ENCODE measurements around the gene CTBP1.
"Not testable (repeated sequence)": the region's sequence is repeated elsewhere in the genome, so short reads cannot be mapped to it uniquely, and the experiment has no call there.

CTBP1 gene

GRCh38 chr4:1292703-1293011, 43.7 kb upstream of the CTBP1 start:
- Histone ChIP-seq H3K4me1 (ENCODE audit: control insufficient read depth, insufficient read depth, low read length) (peaks cover 41% of the 10 kb centered on the region), H3K36me3 (ENCODE audit: control insufficient read depth, insufficient read depth, low read length, severe bottlenecking) (peaks cover 12% of the 10 kb centered on the region)
- DNase-seq (ENCODE audit: low read depth); H3K9ac ChIP-seq (ENCODE audit: low read length); H3K27me3 ChIP-seq (replicated peaks; ENCODE audit: control insufficient read depth, insufficient read depth, low read length); H3K4me3 ChIP-seq (ENCODE audit: low read length); H3K9me3 ChIP-seq (ENCODE audit: control insufficient read depth, low read length): not testable (repeated sequence)

GRCh38 chr4:1291996-1292702, 43.2 kb upstream of the CTBP1 start:
- Histone ChIP-seq H3K4me1 (ENCODE audit: control insufficient read depth, insufficient read depth, low read length) (peaks cover 41% of the 10 kb centered on the region), H3K27me3 (replicated peaks; ENCODE audit: control insufficient read depth, insufficient read depth, low read length) (no peaks in the 10 kb centered on the region), H3K4me3 (ENCODE audit: low read length) (no peak overlapping the region), H3K9ac (ENCODE audit: low read length) (peak overlapping the region; percentile 31), H3K9me3 (ENCODE audit: control insufficient read depth, low read length) (no peaks in the 10 kb centered on the region), H3K36me3 (ENCODE audit: control insufficient read depth, insufficient read depth, low read length, severe bottlenecking) (peaks cover 7% of the 10 kb centered on the region)
- DNase-seq (ENCODE audit: low read depth) = no peak

GRCh38 chr4:1291091-1291490, 42.2 kb upstream of the CTBP1 start:
- no peak for DNase-seq (ENCODE audit: low read depth)
- peak overlapping the region; percentile 92 for H3K4me3 ChIP-seq (ENCODE audit: low read length)
- H3K36me3 ChIP-seq (ENCODE audit: control insufficient read depth, insufficient read depth, low read length, severe bottlenecking) = no peaks in the 10 kb centered on the region
- H3K27me3 ChIP-seq (replicated peaks; ENCODE audit: control insufficient read depth, insufficient read depth, low read length) = no peaks in the 10 kb centered on the region
- H3K9ac ChIP-seq (ENCODE audit: low read length) = peak overlapping the region; percentile 94
- no peaks in the 10 kb centered on the region for H3K9me3 ChIP-seq (ENCODE audit: control insufficient read depth, low read length)
- H3K4me1 ChIP-seq (ENCODE audit: control insufficient read depth, insufficient read depth, low read length) = peaks cover 41% of the 10 kb centered on the region

GRCh38 chr4:1290165-1290977, 41.4 kb upstream of the CTBP1 start:
- Histone ChIP-seq H3K27me3 (replicated peaks; ENCODE audit: control insufficient read depth, insufficient read depth, low read length) (no peaks in the 10 kb centered on the region), H3K9ac (ENCODE audit: low read length) (peak overlapping the region; percentile 94), H3K4me3 (ENCODE audit: low read length) (peak overlapping the region; percentile 92), H3K36me3 (ENCODE audit: control insufficient read depth, insufficient read depth, low read length, severe bottlenecking) (no peaks in the 10 kb centered on the region), H3K4me1 (ENCODE audit: control insufficient read depth, insufficient read depth, low read length) (peaks cover 41% of the 10 kb centered on the region), H3K9me3 (ENCODE audit: control insufficient read depth, low read length) (no peaks in the 10 kb centered on the region)
- peak; percentile 59 for DNase-seq (ENCODE audit: low read depth)

- H3K36me3 ChIP-seq (ENCODE audit: control insufficient read depth, insufficient read depth, low read length, severe bottlenecking) = no peaks in the 10 kb centered on the region
Measured at GRCh38 chr4:1289207-1290164, 40.6 kb upstream of the CTBP1 start, which contains the start of gene MAEA. TSS of gene MAEA (plus strand) at chr4:1289891. CDS start at chr4:1289914, 23 bp downstream.

GRCh38 chr4:1288786-1289185, 39.9 kb upstream of the CTBP1 start:
- peak overlapping the region; percentile 92 for H3K4me3 ChIP-seq (ENCODE audit: low read length)
- H3K9ac ChIP-seq (ENCODE audit: low read length) = peak overlapping the region; percentile 94
- no peaks in the 10 kb centered on the region for H3K9me3 ChIP-seq (ENCODE audit: control insufficient read depth, low read length)
- H3K36me3 ChIP-seq (ENCODE audit: control insufficient read depth, insufficient read depth, low read length, severe bottlenecking) = no peaks in the 10 kb centered on the region
- H3K4me1 ChIP-seq (ENCODE audit: control insufficient read depth, insufficient read depth, low read length) = peaks cover 30% of the 10 kb centered on the region
- DNase-seq (ENCODE audit: low read depth) = no peak
- no peaks in the 10 kb centered on the region for H3K27me3 ChIP-seq (replicated peaks; ENCODE audit: control insufficient read depth, insufficient read depth, low read length)

More at GRCh38 chr4:1289207-1290164, 40.6 kb upstream of the CTBP1 start, which contains the start of gene MAEA:
- peak within 1 kb of the TSS; percentile 94 for H3K9ac ChIP-seq (ENCODE audit: low read length)
- H3K4me1 ChIP-seq (ENCODE audit: control insufficient read depth, insufficient read depth, low read length) = peaks cover 37% of the 10 kb centered on the region
- no peaks in the 10 kb centered on the region for H3K9me3 ChIP-seq (ENCODE audit: control insufficient read depth, low read length)
- peak; percentile 99 for DNase-seq (ENCODE audit: low read depth)
- peak within 1 kb of the TSS; percentile 92 for H3K4me3 ChIP-seq (ENCODE audit: low read length)
- H3K27me3 ChIP-seq (replicated peaks; ENCODE audit: control insufficient read depth, insufficient read depth, low read length) = no peaks in the 10 kb centered on the region

GRCh38 chr4:1285790-1286553, 37.0 kb upstream of the CTBP1 start:
- no peak overlapping the region for H3K9ac ChIP-seq (ENCODE audit: low read length)
- peaks cover 12% of the 10 kb centered on the region for H3K4me1 ChIP-seq (ENCODE audit: control insufficient read depth, insufficient read depth, low read length)
- no peaks in the 10 kb centered on the region for H3K27me3 ChIP-seq (replicated peaks; ENCODE audit: control insufficient read depth, insufficient read depth, low read length)
- no peaks in the 10 kb centered on the region for H3K9me3 ChIP-seq (ENCODE audit: control insufficient read depth, low read length)
- DNase-seq (ENCODE audit: low read depth) = no peak
- no peaks in the 10 kb centered on the region for H3K36me3 ChIP-seq (ENCODE audit: control insufficient read depth, insufficient read depth, low read length, severe bottlenecking)
- H3K4me3 ChIP-seq (ENCODE audit: low read length) = no peak overlapping the region

GRCh38 chr4:1285151-1285789, 36.3 kb upstream of the CTBP1 start:
- no peak overlapping the region for H3K9ac ChIP-seq (ENCODE audit: low read length)
- H3K4me3 ChIP-seq (ENCODE audit: low read length) = no peak overlapping the region
- H3K27me3 ChIP-seq (replicated peaks; ENCODE audit: control insufficient read depth, insufficient read depth, low read length) = no peaks in the 10 kb centered on the region
- H3K36me3 ChIP-seq (ENCODE audit: control insufficient read depth, insufficient read depth, low read length, severe bottlenecking) = no peaks in the 10 kb centered on the region
- no peaks in the 10 kb centered on the region for H3K9me3 ChIP-seq (ENCODE audit: control insufficient read depth, low read length)
- no peak for DNase-seq (ENCODE audit: low read depth)
- H3K4me1 ChIP-seq (ENCODE audit: control insufficient read depth, insufficient read depth, low read length) = peaks cover 7% of the 10 kb centered on the region

- no peaks in the 10 kb centered on the region for H3K36me3 ChIP-seq (ENCODE audit: control insufficient read depth, insufficient read depth, low read length, severe bottlenecking)
- H3K9me3 ChIP-seq (ENCODE audit: control insufficient read depth, low read length) = no peaks in the 10 kb centered on the region
- peaks cover 3% of the 10 kb centered on the region for H3K4me1 ChIP-seq (ENCODE audit: control insufficient read depth, insufficient read depth, low read length)
- no peak overlapping the region for H3K4me3 ChIP-seq (ENCODE audit: low read length)
- H3K27me3 ChIP-seq (replicated peaks; ENCODE audit: control insufficient read depth, insufficient read depth, low read length) = no peaks in the 10 kb centered on the region
- DNase-seq (ENCODE audit: low read depth) = no peak
- no peak overlapping the region for H3K9ac ChIP-seq (ENCODE audit: low read length)
Measured at GRCh38 chr4:1283711-1284110, 34.8 kb upstream of the CTBP1 start.

GRCh38 chr4:1279253-1279652, 30.3 kb upstream of the CTBP1 start:
- Histone ChIP-seq H3K4me1 (ENCODE audit: control insufficient read depth, insufficient read depth, low read length) (no peaks in the 10 kb centered on the region), H3K9me3 (ENCODE audit: control insufficient read depth, low read length) (no peaks in the 10 kb centered on the region), H3K9ac (ENCODE audit: low read length) (no peak overlapping the region), H3K36me3 (ENCODE audit: control insufficient read depth, insufficient read depth, low read length, severe bottlenecking) (no peaks in the 10 kb centered on the region), H3K27me3 (replicated peaks; ENCODE audit: control insufficient read depth, insufficient read depth, low read length) (peaks cover 2% of the 10 kb centered on the region), H3K4me3 (ENCODE audit: low read length) (no peak overlapping the region)
- no peak for DNase-seq (ENCODE audit: low read depth)
